Mucosa of stomach (tissue), 1 donor: ENCODE data around the gene NFE2L1.

Experiments
- H3K27me3 ChIP-seq: one replicate; pipeline ENCODE4 v1.7.0; 2013; ENCODE audit warnings: mild to moderate bottlenecking, low read length; ENCODE audit not compliant: control insufficient read depth, insufficient read depth
- H3K36me3 ChIP-seq: one replicate; pipeline ENCODE4 v1.7.0; 2013; ENCODE audit warnings: low read length; ENCODE audit not compliant: control insufficient read depth, insufficient read depth
- H3K4me1 ChIP-seq: one replicate; pipeline ENCODE4 v1.7.0; 2013; ENCODE audit warnings: mild to moderate bottlenecking, low read length; ENCODE audit not compliant: control insufficient read depth, insufficient read depth
- H3K4me3 ChIP-seq: one replicate; pipeline ENCODE4 v1.7.0; 2013; ENCODE audit warnings: low read length
- H3K9ac ChIP-seq: one replicate; pipeline ENCODE4 v1.7.0; 2013; ENCODE audit warnings: mild to moderate bottlenecking, low read length, moderate library complexity
- H3K9me3 ChIP-seq: one replicate; pipeline ENCODE4 v1.7.0; 2013; ENCODE audit warnings: mild to moderate bottlenecking, low read length, moderate library complexity; ENCODE audit not compliant: control insufficient read depth
- donor health status: Pancreatic carcinoma.

NFE2L1 gene

GRCh38 chr17:48054238-48055185 is 6.4 kb downstream of the NFE2L1 start:
- Histone ChIP-seq H3K36me3 (peaks cover 30% of the 10 kb centered on the region), H3K4me3 (no peak overlapping the region), H3K9ac (no peak overlapping the region), H3K27me3 (no peaks in the 10 kb centered on the region), H3K9me3 (no peaks in the 10 kb centered on the region), H3K4me1 (peaks cover 61% of the 10 kb centered on the region)

- no peaks in the 10 kb centered on the region for H3K27me3 ChIP-seq
- H3K9me3 ChIP-seq = no peaks in the 10 kb centered on the region
- peaks cover 49% of the 10 kb centered on the region for H3K4me1 ChIP-seq
- peaks cover 37% of the 10 kb centered on the region for H3K36me3 ChIP-seq
- no peak overlapping the region for H3K9ac ChIP-seq
- H3K4me3 ChIP-seq = no peak overlapping the region
Measured at GRCh38 chr17:48055531-48056245, 7.5 kb downstream of the NFE2L1 start.

- H3K27me3 ChIP-seq = no peaks in the 10 kb centered on the region
- H3K4me3 ChIP-seq = no peak overlapping the region
- H3K4me1 ChIP-seq = peaks cover 43% of the 10 kb centered on the region
- no peak overlapping the region for H3K9ac ChIP-seq
- no peaks in the 10 kb centered on the region for H3K9me3 ChIP-seq
- H3K36me3 ChIP-seq = peaks cover 37% of the 10 kb centered on the region
Measured at GRCh38 chr17:48056246-48056745, 8.1 kb downstream of the NFE2L1 start.

- H3K4me1 ChIP-seq = peaks cover 37% of the 10 kb centered on the region
- H3K4me3 ChIP-seq = no peak overlapping the region
- peaks cover 37% of the 10 kb centered on the region for H3K36me3 ChIP-seq
- no peaks in the 10 kb centered on the region for H3K27me3 ChIP-seq
- no peaks in the 10 kb centered on the region for H3K9me3 ChIP-seq
- H3K9ac ChIP-seq = no peak overlapping the region
Measured at GRCh38 chr17:48056879-48057278, 8.7 kb downstream of the NFE2L1 start.

- no peak overlapping the region for H3K9ac ChIP-seq
- H3K4me3 ChIP-seq = no peak overlapping the region
- peaks cover 37% of the 10 kb centered on the region for H3K36me3 ChIP-seq
Measured at GRCh38 chr17:48057626-48058025, 9.5 kb downstream of the NFE2L1 start.

GRCh38 chr17:48058393-48059124 is 10.4 kb downstream of the NFE2L1 start:
- H3K9ac ChIP-seq = no peak overlapping the region
- no peaks in the 10 kb centered on the region for H3K27me3 ChIP-seq
- H3K9me3 ChIP-seq = no peaks in the 10 kb centered on the region
- H3K36me3 ChIP-seq = peaks cover 35% of the 10 kb centered on the region
- peaks cover 20% of the 10 kb centered on the region for H3K4me1 ChIP-seq
- H3K4me3 ChIP-seq = no peak overlapping the region

More at GRCh38 chr17:48057626-48058025, 9.5 kb downstream of the NFE2L1 start:
- H3K27me3 ChIP-seq = no peaks in the 10 kb centered on the region
- no peaks in the 10 kb centered on the region for H3K9me3 ChIP-seq
- peaks cover 29% of the 10 kb centered on the region for H3K4me1 ChIP-seq

- H3K9me3 ChIP-seq = no peaks in the 10 kb centered on the region
- no peak overlapping the region for H3K9ac ChIP-seq
- H3K4me3 ChIP-seq = no peak overlapping the region
- H3K36me3 ChIP-seq = peaks cover 30% of the 10 kb centered on the region
- no peaks in the 10 kb centered on the region for H3K27me3 ChIP-seq
- peaks cover 14% of the 10 kb centered on the region for H3K4me1 ChIP-seq
Measured at GRCh38 chr17:48059125-48059668, 11.0 kb downstream of the NFE2L1 start.

GRCh38 chr17:48060249-48060648 is 12.1 kb downstream of the NFE2L1 start:
- Histone ChIP-seq H3K9ac (no peak overlapping the region), H3K36me3 (peaks cover 30% of the 10 kb centered on the region), H3K4me1 (peaks cover 8% of the 10 kb centered on the region), H3K4me3 (no peak overlapping the region), H3K9me3 (no peaks in the 10 kb centered on the region), H3K27me3 (no peaks in the 10 kb centered on the region)

GRCh38 chr17:48062273-48062672 is 14.1 kb downstream of the NFE2L1 start:
- H3K4me1 ChIP-seq = no peaks in the 10 kb centered on the region

GRCh38 chr17:48064638-48065037 is 16.5 kb downstream of the NFE2L1 start:
- no peak overlapping the region for H3K4me3 ChIP-seq
- H3K9me3 ChIP-seq = no peaks in the 10 kb centered on the region
- H3K9ac ChIP-seq = no peak overlapping the region
- H3K27me3 ChIP-seq = no peaks in the 10 kb centered on the region
- H3K36me3 ChIP-seq = peaks cover 5% of the 10 kb centered on the region
- no peaks in the 10 kb centered on the region for H3K4me1 ChIP-seq

More at GRCh38 chr17:48062273-48062672, 14.1 kb downstream of the NFE2L1 start:
- Histone ChIP-seq H3K9me3 (no peaks in the 10 kb centered on the region), H3K4me3 (no peak overlapping the region), H3K36me3 (peaks cover 27% of the 10 kb centered on the region), H3K9ac (no peak overlapping the region), H3K27me3 (no peaks in the 10 kb centered on the region)

- Histone ChIP-seq H3K4me1 (no peaks in the 10 kb centered on the region), H3K9me3 (no peaks in the 10 kb centered on the region), H3K9ac (no peak overlapping the region), H3K27me3 (no peaks in the 10 kb centered on the region), H3K36me3 (no peaks in the 10 kb centered on the region), H3K4me3 (no peak overlapping the region)
Measured at GRCh38 chr17:48066192-48066591, 18.0 kb downstream of the NFE2L1 start.
